Measurements from ENCODE around the gene LRRC14B. TPM values are rescaled to one million over a fixed set of nuclear protein-coding genes. Genes with fewer than 3 reads are reported as not detected.
"Not testable (repeated sequence)": the region's sequence is repeated elsewhere in the genome, so short reads cannot be mapped to it uniquely, and the experiment has no call there.

The LRRC14B gene
- total RNA-seq, 1 donor from 2014 or later = not detected

- H3K9ac ChIP-seq = no peak overlapping the region
- Mint-ChIP-seq H3K4me1 (peaks cover 17% of the 10 kb centered on the region), H3K4me3 (peak overlapping the region; percentile 46), H3K27ac (peak overlapping the region; percentile 76), H3K36me3 (peaks cover 18% of the 10 kb centered on the region), H3K27me3 (ENCODE audit: insufficient read depth, low read depth) (peaks cover 11% of the 10 kb centered on the region), H3K9me3 (peaks cover 8% of the 10 kb centered on the region)
- no peaks in the 10 kb centered on the region for H3K4me1 ChIP-seq
- H3K4me3 ChIP-seq = no peak overlapping the region
- no peak for TF ChIP-seq EZH2phosphoT487 (IDR thresholded peaks at IDR 0.05)
- TF ChIP-seq CTCF (IDR thresholded peaks at IDR 0.05) = no peak
- no peak for TF ChIP-seq EZH2 (IDR thresholded peaks at IDR 0.05)
- no peaks in the 10 kb centered on the region for H3K9me3 ChIP-seq (ENCODE audit: low read depth)
- DNase-seq (ENCODE audit: low spot score) = no peak
- no peaks in the 10 kb centered on the region for H4K20me1 ChIP-seq (ENCODE audit: low read depth)
- peaks cover 25% of the 10 kb centered on the region for H3F3A ChIP-seq (ENCODE audit: low read depth)
- no peaks in the 10 kb centered on the region for H3K79me2 ChIP-seq (ENCODE audit: low read depth)
- no peaks in the 10 kb centered on the region for H3K36me3 ChIP-seq
- H3K27me3 ChIP-seq = no peaks in the 10 kb centered on the region
- H3K27ac ChIP-seq = no peak overlapping the region
- H3K4me2 ChIP-seq = no peak overlapping the region
- no peak overlapping the region for H2AFZ ChIP-seq (replicated peaks)
Observed at GRCh38 chr5:164244-164643, 27.1 kb upstream of the LRRC14B start.

- not testable (repeated sequence) for H3K4me3 ChIP-seq; H3K27me3 Mint-ChIP-seq (ENCODE audit: insufficient read depth, low read depth); H3K27me3 ChIP-seq; H3K27ac Mint-ChIP-seq; H2AFZ ChIP-seq (replicated peaks); H3K4me3 Mint-ChIP-seq; H4K20me1 ChIP-seq (ENCODE audit: low read depth); H3K9me3 ChIP-seq (ENCODE audit: low read depth); H3K4me1 ChIP-seq; H3K36me3 ChIP-seq; H3K79me2 ChIP-seq (ENCODE audit: low read depth); DNase-seq (ENCODE audit: low spot score); H3K27ac ChIP-seq; H3K9ac ChIP-seq; H3K4me2 ChIP-seq; H3K9me3 Mint-ChIP-seq
- peaks cover 21% of the 10 kb centered on the region for H3F3A ChIP-seq (ENCODE audit: low read depth)
- Mint-ChIP-seq H3K36me3 (peaks cover 15% of the 10 kb centered on the region), H3K4me1 (peaks cover 17% of the 10 kb centered on the region)
Observed at GRCh38 chr5:164783-165182, 26.5 kb upstream of the LRRC14B start.

GRCh38 chr5:166441-167372 is 24.6 kb upstream of the LRRC14B start:
- Histone ChIP-seq H3K9ac (no peak overlapping the region), H4K20me1 (ENCODE audit: low read depth) (no peaks in the 10 kb centered on the region), H3K4me3 (no peak overlapping the region), H3K79me2 (ENCODE audit: low read depth) (no peaks in the 10 kb centered on the region), H3K27me3 (no peaks in the 10 kb centered on the region), H3K36me3 (no peaks in the 10 kb centered on the region), H3F3A (ENCODE audit: low read depth) (peaks cover 21% of the 10 kb centered on the region), H2AFZ (replicated peaks) (no peak overlapping the region), H3K27ac (peak overlapping the region; percentile 24), H3K9me3 (ENCODE audit: low read depth) (no peaks in the 10 kb centered on the region), H3K4me1 (no peaks in the 10 kb centered on the region), H3K4me2 (no peak overlapping the region)
- peaks cover 13% of the 10 kb centered on the region for H3K36me3 Mint-ChIP-seq
- DNase-seq (ENCODE audit: low spot score) = no peak
- peaks cover 8% of the 10 kb centered on the region for H3K9me3 Mint-ChIP-seq
- peaks cover 11% of the 10 kb centered on the region for H3K27me3 Mint-ChIP-seq (ENCODE audit: insufficient read depth, low read depth)
- H3K4me3 Mint-ChIP-seq = peak overlapping the region; percentile 38
- peaks cover 21% of the 10 kb centered on the region for H3K4me1 Mint-ChIP-seq
- TF ChIP-seq EZH2phosphoT487 (IDR thresholded peaks at IDR 0.05) (no peak), CTCF (IDR thresholded peaks at IDR 0.05) (no peak), EZH2 (IDR thresholded peaks at IDR 0.05) (no peak)
- no peak overlapping the region for H3K27ac Mint-ChIP-seq

- peaks cover 21% of the 10 kb centered on the region for H3K4me1 Mint-ChIP-seq
- Histone ChIP-seq H3K4me2 (no peak overlapping the region), H3F3A (ENCODE audit: low read depth) (peaks cover 21% of the 10 kb centered on the region), H3K27ac (peak overlapping the region; percentile 24), H3K4me1 (no peaks in the 10 kb centered on the region), H3K36me3 (no peaks in the 10 kb centered on the region), H3K27me3 (no peaks in the 10 kb centered on the region), H2AFZ (replicated peaks) (no peak overlapping the region), H3K9ac (no peak overlapping the region), H4K20me1 (ENCODE audit: low read depth) (no peaks in the 10 kb centered on the region), H3K4me3 (no peak overlapping the region), H3K79me2 (ENCODE audit: low read depth) (no peaks in the 10 kb centered on the region), H3K9me3 (ENCODE audit: low read depth) (no peaks in the 10 kb centered on the region)
- no peak overlapping the region for H3K4me3 Mint-ChIP-seq
- H3K27me3 Mint-ChIP-seq (ENCODE audit: insufficient read depth, low read depth) = peaks cover 11% of the 10 kb centered on the region
- no peak overlapping the region for H3K27ac Mint-ChIP-seq
- H3K9me3 Mint-ChIP-seq = peaks cover 8% of the 10 kb centered on the region
- TF ChIP-seq CTCF (IDR thresholded peaks at IDR 0.05) = no peak
- no peak for TF ChIP-seq EZH2phosphoT487 (IDR thresholded peaks at IDR 0.05)
- no peak for TF ChIP-seq EZH2 (IDR thresholded peaks at IDR 0.05)
- peaks cover 13% of the 10 kb centered on the region for H3K36me3 Mint-ChIP-seq
- DNase-seq (ENCODE audit: low spot score) = no peak
Observed at GRCh38 chr5:167511-167910, 23.8 kb upstream of the LRRC14B start.

Data from neural progenitor cell (in vitro differentiated cells).